WERI-Rb-1 (cell line): ENCODE measurements around the gene DHRS1.

Experiments
- DNase-seq: peaks from one replicate; pipeline ENCODE4 v3.0.0-alpha.2; 2020
- H3K27ac ChIP-seq: fragments of 250-450 bp; sonication (Bioruptor Pico); 2 replicates; pipeline ENCODE4 v1.5.1; 2020; ENCODE audit warnings: mild to moderate bottlenecking, moderate library complexity
- H3K27me3 ChIP-seq: fragments of 250-450 bp; sonication (Bioruptor Pico); 2 replicates; pipeline ENCODE4 v1.5.1; 2021; ENCODE audit warnings: mild to moderate bottlenecking, low read depth, moderate library complexity; ENCODE audit not compliant: insufficient read depth, severe bottlenecking
- H3K36me3 ChIP-seq: fragments of 250-450 bp; sonication (Bioruptor Pico); 2 replicates; pipeline ENCODE4 v1.5.1; 2020; ENCODE audit warnings: mild to moderate bottlenecking, moderate library complexity
- H3K4me3 ChIP-seq: 2 replicates; pipeline ENCODE4 v1.5.1; 2011; ENCODE audit warnings: low read depth, mild to moderate bottlenecking, control low read depth, low read length
- H3K9me3 ChIP-seq: fragments of 250-450 bp; sonication (Bioruptor Pico); 2 replicates; pipeline ENCODE4 v1.5.1; 2021; ENCODE audit warnings: mild to moderate bottlenecking, moderate library complexity; ENCODE audit not compliant: severe bottlenecking
- TF ChIP-seq, protein P1 (sequence below): IDR thresholded peaks from 2 replicates; pipeline ENCODE4 v1.5.1; 2011; ENCODE audit warnings: low read depth, mild to moderate bottlenecking, control low read depth, inconsistent platforms, low read length

Gene DHRS1

DNA sequence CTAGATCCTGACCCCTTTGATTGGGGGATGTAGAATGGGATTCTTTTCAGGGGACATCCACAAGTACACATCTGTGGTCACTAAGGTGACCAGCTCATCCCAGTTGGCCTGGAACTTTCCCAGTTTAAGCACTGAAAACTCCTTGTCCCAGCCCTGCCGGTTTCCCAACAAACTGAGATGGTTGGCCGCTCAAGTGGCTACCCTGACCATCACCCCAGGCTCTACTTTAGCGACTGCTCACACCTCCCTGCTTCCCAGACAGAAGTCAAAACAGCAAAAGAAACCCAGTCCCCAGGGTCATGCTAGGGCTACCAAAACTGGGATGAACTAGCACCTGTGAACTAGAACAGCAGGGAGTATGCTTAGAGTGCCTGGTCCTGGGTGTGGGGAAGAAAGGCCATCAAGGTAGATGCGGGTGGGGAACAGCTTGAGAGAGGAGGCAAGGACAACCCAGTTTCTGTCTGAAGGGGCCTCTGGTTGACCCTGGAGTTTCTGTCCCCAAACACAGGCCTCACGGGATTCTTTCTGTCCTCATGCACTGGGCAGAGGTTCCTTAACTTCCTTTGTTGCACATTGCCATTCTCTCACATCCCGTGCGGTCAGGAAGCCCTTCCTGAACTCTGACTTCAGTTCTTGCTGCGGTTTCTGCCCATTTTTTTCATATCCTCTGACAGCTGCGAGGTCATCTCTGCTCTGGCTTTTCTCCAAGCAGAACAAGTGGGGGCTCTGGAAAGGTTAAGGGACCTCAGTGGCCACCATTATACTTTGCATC, 13.3 kb upstream of the DHRS1 start:
- no peaks in the 10 kb centered on the region for H3K9me3 ChIP-seq
- H3K36me3 ChIP-seq = peaks cover 9% of the 10 kb centered on the region
- no peak overlapping the region for H3K4me3 ChIP-seq
- no peak overlapping the region for H3K27ac ChIP-seq
- H3K27me3 ChIP-seq = no peaks in the 10 kb centered on the region
- DNase-seq = no peak
- TF ChIP-seq, protein P1, sequence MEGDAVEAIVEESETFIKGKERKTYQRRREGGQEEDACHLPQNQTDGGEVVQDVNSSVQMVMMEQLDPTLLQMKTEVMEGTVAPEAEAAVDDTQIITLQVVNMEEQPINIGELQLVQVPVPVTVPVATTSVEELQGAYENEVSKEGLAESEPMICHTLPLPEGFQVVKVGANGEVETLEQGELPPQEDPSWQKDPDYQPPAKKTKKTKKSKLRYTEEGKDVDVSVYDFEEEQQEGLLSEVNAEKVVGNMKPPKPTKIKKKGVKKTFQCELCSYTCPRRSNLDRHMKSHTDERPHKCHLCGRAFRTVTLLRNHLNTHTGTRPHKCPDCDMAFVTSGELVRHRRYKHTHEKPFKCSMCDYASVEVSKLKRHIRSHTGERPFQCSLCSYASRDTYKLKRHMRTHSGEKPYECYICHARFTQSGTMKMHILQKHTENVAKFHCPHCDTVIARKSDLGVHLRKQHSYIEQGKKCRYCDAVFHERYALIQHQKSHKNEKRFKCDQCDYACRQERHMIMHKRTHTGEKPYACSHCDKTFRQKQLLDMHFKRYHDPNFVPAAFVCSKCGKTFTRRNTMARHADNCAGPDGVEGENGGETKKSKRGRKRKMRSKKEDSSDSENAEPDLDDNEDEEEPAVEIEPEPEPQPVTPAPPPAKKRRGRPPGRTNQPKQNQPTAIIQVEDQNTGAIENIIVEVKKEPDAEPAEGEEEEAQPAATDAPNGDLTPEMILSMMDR = no peak

DNA sequence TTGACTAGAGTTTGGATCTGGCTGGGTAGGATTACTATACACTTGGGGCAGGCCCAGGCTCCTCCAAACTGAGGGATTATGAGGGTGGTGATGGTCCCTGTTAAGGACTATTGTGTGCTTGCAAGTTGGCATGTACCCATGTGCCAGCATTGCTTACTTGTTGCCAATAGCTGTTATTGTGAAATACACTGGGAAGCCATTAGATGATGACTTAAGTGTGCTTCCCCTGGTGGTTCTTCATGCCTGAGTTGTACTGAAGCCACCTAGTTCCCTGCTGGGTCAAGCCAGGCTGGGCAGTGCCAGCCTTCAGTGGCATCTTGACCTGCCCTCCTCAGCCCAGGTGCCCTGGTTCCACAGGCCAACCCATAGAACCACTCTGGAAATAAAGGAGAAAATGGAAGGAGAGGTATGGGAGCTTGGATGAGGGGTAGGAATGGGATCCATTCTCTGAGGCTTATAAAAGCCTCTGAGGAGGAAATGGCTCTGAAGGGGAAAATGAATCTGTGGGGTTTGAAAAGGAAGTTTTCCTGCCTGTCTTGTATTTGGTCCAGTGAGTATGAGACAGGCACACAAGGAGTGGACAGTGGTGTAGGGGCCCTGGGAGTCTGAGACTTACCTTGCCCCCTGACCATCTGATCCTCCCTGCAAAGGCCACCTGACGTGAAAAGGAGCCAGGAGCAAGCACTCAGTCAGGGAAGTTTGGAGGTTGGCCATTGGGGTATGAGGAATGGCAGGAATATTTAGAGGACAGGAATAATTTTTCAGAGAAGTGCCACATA, 12.4 kb upstream of the DHRS1 start:
- no peak overlapping the region for H3K27ac ChIP-seq

DNA sequence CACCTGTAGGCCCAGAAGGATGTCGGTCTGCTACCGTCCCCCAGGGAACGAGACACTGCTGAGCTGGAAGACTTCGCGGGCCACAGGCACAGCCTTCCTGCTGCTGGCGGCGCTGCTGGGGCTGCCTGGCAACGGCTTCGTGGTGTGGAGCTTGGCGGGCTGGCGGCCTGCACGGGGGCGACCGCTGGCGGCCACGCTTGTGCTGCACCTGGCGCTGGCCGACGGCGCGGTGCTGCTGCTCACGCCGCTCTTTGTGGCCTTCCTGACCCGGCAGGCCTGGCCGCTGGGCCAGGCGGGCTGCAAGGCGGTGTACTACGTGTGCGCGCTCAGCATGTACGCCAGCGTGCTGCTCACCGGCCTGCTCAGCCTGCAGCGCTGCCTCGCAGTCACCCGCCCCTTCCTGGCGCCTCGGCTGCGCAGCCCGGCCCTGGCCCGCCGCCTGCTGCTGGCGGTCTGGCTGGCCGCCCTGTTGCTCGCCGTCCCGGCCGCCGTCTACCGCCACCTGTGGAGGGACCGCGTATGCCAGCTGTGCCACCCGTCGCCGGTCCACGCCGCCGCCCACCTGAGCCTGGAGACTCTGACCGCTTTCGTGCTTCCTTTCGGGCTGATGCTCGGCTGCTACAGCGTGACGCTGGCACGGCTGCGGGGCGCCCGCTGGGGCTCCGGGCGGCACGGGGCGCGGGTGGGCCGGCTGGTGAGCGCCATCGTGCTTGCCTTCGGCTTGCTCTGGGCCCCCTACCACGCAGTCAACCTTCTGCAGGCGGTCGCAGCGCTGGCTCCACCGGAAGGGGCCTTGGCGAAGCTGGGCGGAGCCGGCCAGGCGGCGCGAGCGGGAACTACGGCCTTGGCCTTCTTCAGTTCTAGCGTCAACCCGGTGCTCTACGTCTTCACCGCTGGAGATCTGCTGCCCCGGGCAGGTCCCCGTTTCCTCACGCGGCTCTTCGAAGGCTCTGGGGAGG, 11.3 kb upstream of the DHRS1 start, which contains the start of gene LTB4R:
Gene LTB4R, plus strand, starts transcription at position 857 of the 959 bp plus-strand sequence. CDS start 4,150 bp downstream, outside the sequence.
- no peak within 1 kb of the TSS for H3K4me3 ChIP-seq
- no peaks in the 10 kb centered on the region for H3K27me3 ChIP-seq
- H3K9me3 ChIP-seq = no peaks in the 10 kb centered on the region
- no peak within 1 kb of the TSS for H3K27ac ChIP-seq
- DNase-seq = no peak
- TF ChIP-seq, protein P1 = no peak
- H3K36me3 ChIP-seq = peaks cover 14% of the 10 kb centered on the region

More for the DNA sequence above, 12.4 kb upstream of the DHRS1 start:
- DNase-seq = no peak
- Histone ChIP-seq H3K4me3 (no peak overlapping the region), H3K36me3 (peaks cover 9% of the 10 kb centered on the region), H3K9me3 (no peaks in the 10 kb centered on the region), H3K27me3 (no peaks in the 10 kb centered on the region)
- TF ChIP-seq, protein P1 = no peak

DNA sequence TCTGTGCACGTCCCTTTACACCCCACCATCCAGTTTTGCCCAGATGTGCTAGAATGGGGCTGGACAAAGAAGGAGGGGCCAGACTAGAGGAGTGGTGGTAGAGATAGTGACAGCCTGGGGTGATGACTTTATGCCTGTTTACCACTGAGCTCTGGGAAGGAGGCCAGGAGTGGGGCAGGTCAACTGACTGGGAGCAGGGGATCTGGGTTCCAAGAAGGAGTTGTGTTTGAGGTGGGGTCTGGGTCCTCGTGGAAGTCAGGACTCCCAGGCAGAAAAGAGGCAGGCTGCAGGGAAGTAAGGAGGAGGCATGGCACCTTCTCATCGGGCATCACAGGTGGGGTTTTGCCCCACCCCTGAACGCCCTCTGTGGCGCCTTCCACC, 10.7 kb upstream of the DHRS1 start:
- TF ChIP-seq, protein P1 = no peak
- Histone ChIP-seq H3K27me3 (no peaks in the 10 kb centered on the region), H3K4me3 (no peak overlapping the region), H3K9me3 (no peaks in the 10 kb centered on the region), H3K36me3 (peaks cover 21% of the 10 kb centered on the region), H3K27ac (no peak overlapping the region)
- no peak for DNase-seq

DNA sequence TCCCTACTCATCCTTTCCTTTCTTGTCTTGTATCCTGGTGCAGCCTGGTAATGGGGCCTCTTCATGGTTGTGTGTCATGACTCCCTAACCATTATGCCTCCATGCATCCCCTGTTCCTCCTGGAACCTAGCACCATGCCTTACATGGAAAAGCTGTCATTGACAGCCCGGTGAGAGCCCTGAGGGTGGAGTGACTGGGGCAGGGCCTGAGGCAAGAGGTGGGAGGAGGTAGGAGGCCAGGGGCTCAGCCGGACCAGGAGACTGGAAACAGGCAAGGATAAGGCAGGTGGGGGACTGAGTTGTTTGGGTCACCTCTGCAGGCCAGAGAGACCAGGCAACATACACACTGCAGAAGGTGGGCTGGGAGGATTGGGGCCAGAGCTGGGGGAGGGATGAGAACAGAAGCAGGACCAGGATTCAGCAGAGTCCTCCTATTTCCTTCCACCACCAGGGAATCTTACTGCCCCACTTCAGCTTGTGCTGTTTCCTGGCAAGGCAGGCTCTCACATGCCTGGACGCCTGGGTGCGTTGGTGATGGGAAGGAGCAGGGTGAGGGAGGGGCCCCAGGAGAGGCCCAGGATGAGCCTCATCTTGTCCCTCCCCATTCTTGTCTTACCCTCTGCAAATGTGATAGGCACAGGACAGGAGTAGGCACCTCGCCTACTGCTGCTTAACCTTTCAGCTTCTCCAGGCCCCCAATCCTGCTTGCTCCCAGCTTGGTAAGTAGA, 10.1 kb upstream of the DHRS1 start, which contains the start of gene LTB4R2:
Gene LTB4R2, plus strand, starts transcription at position 603 of the 727 bp plus-strand sequence. CDS start 525 bp downstream, outside the sequence.
- Histone ChIP-seq H3K27ac (no peak within 1 kb of the TSS), H3K27me3 (no peaks in the 10 kb centered on the region), H3K36me3 (peaks cover 27% of the 10 kb centered on the region), H3K9me3 (no peaks in the 10 kb centered on the region), H3K4me3 (no peak within 1 kb of the TSS)
- TF ChIP-seq, protein P1 = no peak
- DNase-seq = no peak
